ENCODE data around the gene LDB2.

The LDB2 gene

DNA sequence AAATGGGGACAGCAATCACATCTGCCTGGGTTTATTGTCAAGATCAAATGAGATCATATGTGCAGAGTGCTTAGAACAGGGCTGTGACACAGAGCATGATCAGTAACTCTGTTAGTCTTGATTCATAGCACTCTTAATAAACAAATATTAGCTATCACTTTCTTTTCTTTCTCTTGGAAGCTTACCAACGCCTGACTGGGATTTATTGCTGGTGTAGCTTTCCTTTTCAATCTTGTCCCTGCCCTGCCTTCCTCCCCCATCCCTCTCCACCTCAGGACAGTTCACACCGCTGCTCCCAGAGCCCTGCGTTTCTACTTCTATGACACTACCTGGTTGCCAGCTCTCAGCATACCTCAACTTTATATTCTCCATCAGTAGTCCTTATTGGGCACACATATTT is 120.7 kb downstream of the LDB2 start:
- no peak for DNase-seq (ENCODE audit: low read depth)
- H3K4me3 ChIP-seq (ENCODE audit: low read depth, low read length) = no peak overlapping the region
- TF ChIP-seq, protein P1, sequence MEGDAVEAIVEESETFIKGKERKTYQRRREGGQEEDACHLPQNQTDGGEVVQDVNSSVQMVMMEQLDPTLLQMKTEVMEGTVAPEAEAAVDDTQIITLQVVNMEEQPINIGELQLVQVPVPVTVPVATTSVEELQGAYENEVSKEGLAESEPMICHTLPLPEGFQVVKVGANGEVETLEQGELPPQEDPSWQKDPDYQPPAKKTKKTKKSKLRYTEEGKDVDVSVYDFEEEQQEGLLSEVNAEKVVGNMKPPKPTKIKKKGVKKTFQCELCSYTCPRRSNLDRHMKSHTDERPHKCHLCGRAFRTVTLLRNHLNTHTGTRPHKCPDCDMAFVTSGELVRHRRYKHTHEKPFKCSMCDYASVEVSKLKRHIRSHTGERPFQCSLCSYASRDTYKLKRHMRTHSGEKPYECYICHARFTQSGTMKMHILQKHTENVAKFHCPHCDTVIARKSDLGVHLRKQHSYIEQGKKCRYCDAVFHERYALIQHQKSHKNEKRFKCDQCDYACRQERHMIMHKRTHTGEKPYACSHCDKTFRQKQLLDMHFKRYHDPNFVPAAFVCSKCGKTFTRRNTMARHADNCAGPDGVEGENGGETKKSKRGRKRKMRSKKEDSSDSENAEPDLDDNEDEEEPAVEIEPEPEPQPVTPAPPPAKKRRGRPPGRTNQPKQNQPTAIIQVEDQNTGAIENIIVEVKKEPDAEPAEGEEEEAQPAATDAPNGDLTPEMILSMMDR (IDR thresholded peaks at IDR 0.05; ENCODE audit: low read depth, low read length, missing control alignments) = no peak

DNA sequence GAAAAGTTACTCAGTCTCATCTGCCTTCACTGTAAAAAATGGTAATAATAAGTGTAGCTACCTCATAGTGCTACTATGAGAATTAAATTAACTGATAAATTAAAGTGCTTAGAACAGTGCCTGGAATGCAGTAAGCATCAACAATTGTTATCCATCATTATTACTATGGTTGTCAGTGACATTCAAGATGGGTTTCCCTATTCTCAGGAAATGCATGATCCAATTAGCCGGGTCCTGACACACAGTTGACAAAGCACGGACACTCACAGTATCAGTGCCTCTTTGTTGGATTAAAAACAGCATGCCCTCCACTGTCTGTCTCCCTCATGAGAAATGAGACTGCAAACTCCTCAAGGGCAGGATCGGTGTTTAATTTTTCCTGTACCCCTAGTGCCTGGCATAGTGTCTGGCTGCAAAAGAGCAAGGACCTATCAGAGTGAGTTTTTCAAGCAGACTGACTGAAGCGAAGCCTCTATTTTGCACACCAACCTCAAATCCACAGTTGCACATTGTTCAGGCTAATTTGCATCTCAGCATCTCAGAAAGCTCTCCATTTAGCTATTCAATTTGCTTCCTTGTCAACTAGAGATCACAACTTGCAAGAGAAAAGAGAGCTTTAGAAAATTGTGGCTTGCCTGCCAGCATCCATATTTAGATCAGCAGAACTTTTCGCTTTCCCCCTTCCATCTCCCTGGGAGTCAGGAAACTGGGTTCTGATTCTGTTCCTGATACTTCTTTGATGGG is 122.9 kb downstream of the LDB2 start:
- TF ChIP-seq, protein P1 (IDR thresholded peaks at IDR 0.05; ENCODE audit: low read depth, low read length, missing control alignments) = no peak
- no peak overlapping the region for H3K4me3 ChIP-seq (ENCODE audit: low read depth, low read length)
- DNase-seq (ENCODE audit: low read depth) = no peak

DNA sequence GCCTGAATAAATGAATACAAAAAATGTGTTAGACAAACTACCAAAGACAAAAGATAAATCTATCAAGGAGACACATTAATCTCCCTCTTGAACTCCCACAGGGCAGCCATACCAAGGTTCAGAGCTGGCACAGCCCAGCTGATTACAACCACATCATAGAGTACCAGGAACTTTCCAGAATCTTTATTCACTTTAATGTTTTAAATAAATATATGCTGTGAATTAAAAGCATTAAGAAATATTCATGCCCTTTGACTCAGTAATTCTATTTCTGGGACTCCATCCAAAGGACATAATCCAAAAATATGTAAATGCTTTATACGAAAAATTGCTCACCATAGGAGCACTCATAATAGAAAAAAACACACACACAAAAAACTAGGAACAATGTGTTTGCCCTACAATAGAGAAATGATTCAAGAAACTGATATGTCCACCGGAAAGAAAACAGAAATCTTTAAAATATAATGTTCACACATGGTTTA is 126.0 kb downstream of the LDB2 start:
- H3K4me3 ChIP-seq (ENCODE audit: low read depth, low read length) = no peak overlapping the region
- TF ChIP-seq, protein P1 (IDR thresholded peaks at IDR 0.05; ENCODE audit: low read depth, low read length, missing control alignments) = no peak
- DNase-seq (ENCODE audit: low read depth) = no peak

DNA sequence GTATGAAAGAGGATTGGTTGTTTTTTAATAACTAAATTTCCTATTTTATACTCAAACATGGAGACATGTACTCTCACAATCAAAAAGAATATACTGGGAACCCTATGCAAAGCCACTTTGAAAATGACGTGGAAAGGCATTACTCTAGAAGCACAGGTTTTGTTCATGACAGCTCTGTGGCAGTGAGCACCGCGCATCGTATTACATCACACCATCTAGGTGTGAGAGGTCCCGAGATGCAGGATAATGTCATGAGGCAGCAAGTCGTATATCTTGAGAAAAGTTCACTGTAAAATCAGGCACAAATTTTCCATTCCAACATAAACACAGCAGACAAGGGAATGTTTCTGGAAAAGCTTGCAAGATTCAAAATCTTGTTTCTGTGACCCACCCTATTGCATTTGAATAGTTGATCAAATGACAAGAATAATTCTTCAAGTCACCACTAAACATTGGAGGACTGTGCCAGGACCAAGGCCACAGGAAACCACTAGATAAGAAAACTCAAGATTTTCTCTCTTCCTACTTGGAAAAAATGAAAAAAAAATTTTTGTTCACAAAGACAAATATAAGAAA is 127.6 kb downstream of the LDB2 start:
- TF ChIP-seq, protein P1 (IDR thresholded peaks at IDR 0.05; ENCODE audit: low read depth, low read length, missing control alignments) = no peak
- no peak overlapping the region for H3K4me3 ChIP-seq (ENCODE audit: low read depth, low read length)
- DNase-seq (ENCODE audit: low read depth) = no peak

DNA sequence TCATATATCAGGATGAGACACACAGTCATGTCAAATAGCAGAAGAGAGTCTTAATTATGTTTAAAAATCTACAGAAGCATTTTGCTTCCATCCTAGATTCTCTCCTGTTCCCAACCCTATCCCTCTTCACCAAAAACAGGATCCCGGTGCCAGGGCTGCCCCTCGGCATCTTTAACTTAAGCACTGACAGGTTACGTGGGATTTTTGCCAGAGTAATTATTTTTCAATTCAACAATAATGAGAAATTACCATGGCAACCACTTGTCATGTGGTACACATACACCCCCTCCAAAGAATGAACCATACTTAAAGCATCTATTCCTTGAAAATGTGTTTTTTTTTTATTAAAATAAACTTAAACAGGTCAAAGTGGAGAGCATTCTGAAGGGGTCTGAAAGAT is 130.6 kb downstream of the LDB2 start:
- no peak overlapping the region for H3K4me3 ChIP-seq (ENCODE audit: low read depth, low read length)
- TF ChIP-seq, protein P1 (IDR thresholded peaks at IDR 0.05; ENCODE audit: low read depth, low read length, missing control alignments) = no peak
- DNase-seq (ENCODE audit: low read depth) = no peak

DNA sequence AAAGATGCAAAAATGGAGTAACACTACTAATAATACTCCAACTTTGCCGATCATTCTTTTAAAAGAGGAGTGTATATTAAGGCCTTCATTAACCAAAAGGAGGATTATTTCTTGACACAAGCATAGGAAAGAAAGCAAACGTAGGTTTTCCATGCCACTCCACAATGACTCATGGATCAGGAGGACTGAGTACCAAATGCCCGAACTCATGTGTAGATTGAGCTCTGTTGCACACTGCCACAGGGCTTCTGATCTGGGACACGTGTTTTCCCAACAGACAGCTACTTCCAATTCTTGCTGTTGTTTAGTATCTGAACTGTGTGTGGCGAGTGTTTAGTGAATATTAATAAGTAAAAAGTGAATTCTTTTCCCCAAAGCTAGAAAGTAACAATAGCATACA is 131.2 kb downstream of the LDB2 start:
- DNase-seq (ENCODE audit: low read depth) = no peak
- no peak overlapping the region for H3K4me3 ChIP-seq (ENCODE audit: low read depth, low read length)
- TF ChIP-seq, protein P1 (IDR thresholded peaks at IDR 0.05; ENCODE audit: low read depth, low read length, missing control alignments) = no peak
